GM19452 (cell line): ENCODE results near the gene SLIT3.
"Not testable (repeated sequence)": the region's sequence is repeated elsewhere in the genome, so short reads cannot be mapped to it uniquely, and the experiment has no call there.

Experiments
- ATAC-seq: cut with Tn5 transposase; IDR thresholded peaks from one replicate; pipeline ENCODE4 v1.9.1; 2021; ENCODE audit not compliant: unreplicated experiment

The SLIT3 gene

DNA sequence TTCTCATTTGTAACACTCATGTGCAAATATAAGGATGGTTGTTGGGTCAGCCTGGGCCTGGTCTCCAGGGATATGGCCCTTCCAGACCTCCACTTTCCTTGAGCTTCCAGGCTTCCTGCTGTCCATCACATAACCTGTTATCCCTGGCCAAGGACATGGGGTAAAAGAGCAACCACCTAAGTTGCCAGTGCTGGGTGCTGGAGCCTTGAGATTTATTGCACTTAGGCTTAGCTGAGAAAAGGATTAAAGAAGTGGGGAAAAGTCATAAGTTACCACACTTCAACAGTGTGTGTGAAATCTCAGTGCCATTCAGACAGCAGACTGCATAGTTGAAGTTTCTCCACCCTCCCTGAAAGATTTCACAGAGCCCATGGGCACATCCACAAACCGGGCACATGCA, 663.1 kb downstream of the SLIT3 start:
- no peak for ATAC-seq

DNA sequence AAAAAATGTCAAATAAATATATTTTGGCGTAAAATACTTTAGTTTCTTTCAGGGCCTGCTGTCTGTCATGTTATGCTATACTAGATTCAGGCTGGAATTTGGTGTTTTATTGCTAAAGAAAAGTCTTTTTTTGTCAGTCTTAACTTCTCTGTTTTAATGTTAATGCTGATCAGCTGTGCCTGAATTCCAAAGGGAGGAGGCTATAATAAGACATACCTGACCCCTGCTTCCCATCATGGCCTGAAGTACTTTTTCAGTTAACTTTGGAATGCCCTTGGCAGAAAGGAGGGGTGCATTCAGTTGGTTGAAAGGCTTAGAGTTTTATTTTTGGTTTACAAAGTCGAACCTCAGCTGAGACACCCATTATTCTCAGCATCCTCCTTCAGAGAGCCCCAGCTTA, 663.7 kb downstream of the SLIT3 start:
- ATAC-seq: no peak

DNA sequence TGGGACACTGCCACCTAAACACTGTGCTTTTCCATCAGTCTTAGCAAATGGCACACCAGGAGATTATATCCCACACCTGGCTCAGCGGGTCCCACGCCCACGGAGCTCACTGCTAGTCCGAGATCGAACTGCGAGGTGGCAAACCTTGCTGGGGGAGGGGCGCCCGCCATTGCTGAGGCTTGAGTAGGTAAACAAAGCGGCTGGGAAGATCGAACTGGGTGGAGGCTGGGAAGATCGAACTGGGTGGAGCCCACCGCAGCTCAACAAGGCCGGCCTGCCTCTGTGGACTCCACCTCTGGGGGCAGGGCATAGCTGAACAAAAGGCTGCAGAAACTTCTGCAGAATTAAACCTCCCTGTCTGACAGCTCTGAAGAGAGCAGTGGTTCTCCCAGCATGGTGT, 670.0 kb downstream of the SLIT3 start:
- ATAC-seq: not testable (repeated sequence)

DNA sequence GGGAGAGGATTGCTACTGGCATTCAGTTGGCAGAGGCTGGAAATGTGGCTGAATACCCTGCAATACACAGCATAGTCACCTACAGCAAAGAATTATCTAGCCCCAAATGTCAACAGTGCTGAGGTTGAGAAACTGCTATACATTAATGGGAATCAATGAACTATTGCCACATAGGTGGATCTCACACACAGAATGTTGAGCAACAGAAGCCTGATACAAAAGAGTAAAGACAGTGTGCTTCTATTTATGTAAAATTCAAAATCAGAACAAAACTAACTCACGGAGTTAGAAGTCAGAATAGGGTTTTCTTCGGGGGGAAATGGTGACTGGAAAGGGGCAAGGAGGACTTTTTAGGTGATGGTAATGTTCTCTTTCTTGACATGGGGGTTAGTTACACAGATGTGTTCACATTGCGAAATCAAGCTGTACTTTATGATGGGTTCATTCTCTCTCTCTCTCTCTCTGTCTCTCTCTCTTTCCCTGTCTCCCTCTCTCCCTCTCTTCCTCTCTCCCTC, 676.0 kb downstream of the SLIT3 start:
- ATAC-seq: no peak

DNA sequence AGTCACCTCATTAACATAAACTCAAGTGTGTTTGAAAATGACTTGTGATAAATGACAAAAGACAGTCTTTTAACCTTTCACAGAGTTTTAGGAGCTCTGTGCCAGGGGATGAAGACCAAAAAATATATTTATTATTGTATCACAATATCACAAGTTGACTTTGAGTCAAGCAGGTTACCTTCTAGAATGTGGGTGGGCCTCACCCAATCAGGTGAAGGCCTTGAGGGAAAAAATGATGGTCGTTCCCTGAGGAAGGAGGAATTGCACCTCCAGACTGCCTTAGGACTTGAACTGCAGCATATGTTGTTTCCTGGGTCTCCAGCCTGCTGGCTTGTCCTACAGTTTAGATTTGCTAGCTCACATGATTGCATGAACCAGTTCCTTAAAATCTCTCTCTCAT, 680.1 kb downstream of the SLIT3 start:
- ATAC-seq: no peak

DNA sequence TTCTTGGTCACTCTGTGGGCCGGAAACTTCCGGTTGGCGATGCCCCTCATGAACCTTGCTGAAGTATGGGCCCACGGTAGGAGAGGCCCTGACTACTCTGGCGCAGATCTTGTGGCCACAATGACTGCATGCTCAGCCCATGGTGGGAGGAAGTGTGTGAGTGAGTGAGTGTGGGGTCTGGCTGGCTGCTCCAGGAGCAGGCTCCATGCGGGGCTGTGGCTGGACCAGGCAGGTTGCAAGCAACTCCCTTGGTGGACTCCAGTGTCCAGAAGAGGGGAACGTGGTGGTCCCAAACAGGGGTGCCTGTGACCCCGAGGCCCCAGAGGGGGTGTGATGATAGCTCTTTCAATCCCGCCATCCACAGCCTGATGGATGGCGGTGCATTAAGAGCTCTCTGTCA, 686.3 kb downstream of the SLIT3 start:
- no peak for ATAC-seq

DNA sequence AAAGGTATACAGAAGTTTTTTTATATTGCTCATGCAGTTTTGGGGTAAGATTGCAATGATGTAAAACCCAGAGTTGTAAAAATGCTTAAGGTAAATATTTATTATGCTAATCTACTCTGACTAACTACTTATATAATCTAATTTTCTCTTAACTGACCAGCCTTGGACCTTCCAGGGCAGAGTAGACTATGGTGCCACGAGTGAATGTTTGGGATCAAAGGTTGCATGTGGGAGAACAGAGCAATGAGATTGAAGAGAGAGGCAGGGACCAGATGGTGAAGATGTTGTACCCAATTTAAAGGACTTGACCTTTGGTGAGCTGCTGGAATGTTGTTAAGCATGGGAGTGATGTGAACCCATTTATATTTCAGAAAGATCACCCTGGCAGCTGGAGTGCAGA, 686.9 kb downstream of the SLIT3 start:
- no peak for ATAC-seq

DNA sequence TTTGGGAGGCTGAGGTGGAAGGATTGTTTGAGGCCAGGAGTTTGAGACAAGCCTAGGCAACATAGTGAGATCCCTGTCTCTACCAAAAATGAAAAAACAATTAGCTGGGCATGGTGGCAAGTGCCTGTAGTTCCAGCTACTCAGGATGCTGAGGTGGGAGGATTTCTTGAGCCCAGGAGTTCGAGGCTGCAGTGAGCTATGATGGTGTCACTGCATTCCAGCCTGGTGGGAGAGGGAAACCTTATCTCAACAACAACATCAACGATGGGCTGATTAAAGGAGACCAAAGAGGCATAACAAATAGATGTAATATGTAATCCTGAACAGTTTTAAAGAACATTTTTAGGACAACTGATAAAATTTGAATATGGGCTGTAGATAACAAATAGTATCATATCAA, 687.5 kb downstream of the SLIT3 start:
- no peak for ATAC-seq

DNA sequence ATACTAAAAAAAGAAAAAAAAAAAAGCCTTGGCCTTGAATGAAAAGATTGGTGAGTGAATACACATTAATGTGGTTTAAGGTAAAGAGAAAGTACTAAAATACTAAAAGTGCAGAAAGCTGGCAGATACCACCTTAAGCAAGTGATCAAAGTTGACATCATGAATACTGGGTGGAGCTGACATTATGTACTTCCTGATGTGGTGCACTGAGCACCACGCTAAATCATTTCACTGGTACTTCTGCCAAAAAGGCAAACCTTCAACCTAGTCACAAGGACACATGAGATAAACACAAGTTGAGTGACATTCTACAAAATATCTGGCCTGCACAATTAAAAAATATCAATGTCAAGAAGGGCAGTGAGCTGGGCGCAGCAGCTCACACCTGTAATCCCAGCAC, 687.9 kb downstream of the SLIT3 start:
- no peak for ATAC-seq

DNA sequence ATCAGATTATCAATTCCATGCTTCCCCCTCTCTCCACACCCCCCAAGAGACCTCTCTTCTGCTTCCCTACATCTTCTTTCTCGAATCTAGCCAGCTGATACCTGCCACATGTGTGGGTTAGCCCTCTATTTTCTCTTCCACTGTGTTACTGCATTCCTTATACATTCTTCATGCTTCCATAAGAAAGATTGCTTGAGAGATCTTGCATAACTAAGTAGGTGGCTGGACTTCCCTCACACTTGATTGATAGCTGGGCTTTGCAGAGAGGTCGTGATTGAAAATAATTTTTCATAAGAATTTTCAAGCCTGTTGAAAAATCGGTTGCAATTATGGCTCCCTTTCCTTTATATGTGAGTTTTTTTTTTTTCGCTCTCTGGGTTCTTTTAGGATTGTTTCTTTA, 688.8 kb downstream of the SLIT3 start:
- ATAC-seq: no peak
